GM06990 (cell line): ENCODE data around the gene TMEM163.
"Not testable (repeated sequence)": the region's sequence is repeated elsewhere in the genome, so short reads cannot be mapped to it uniquely, and the experiment has no call there.

Source experiments
- DNase-seq: peaks from one replicate; pipeline ENCODE4 v3.0.0-alpha.2; 2011; ENCODE audit not compliant: insufficient read length; ENCODE audit errors: extremely low read depth
- H3K27me3 ChIP-seq: replicated peaks from 2 replicates; pipeline ENCODE4 v1.6.0; 2011; ENCODE audit warnings: low read length; ENCODE audit not compliant: control insufficient read depth, insufficient read depth
- H3K36me3 ChIP-seq: 2 replicates; pipeline ENCODE4 v1.5.1; 2011; ENCODE audit warnings: low read length; ENCODE audit not compliant: control insufficient read depth, insufficient read depth
- H3K4me3 ChIP-seq: replicated peaks from 2 replicates; pipeline ENCODE4 v1.5.1; 2011; ENCODE audit warnings: low read depth, mild to moderate bottlenecking, control low read depth, low read length
- CTCF ChIP-seq: IDR thresholded peaks from 2 replicates; pipeline ENCODE4 v1.5.1; 2011; ENCODE audit warnings: low read length, control low read depth, mild to moderate bottlenecking, inconsistent platforms; ENCODE audit not compliant: insufficient read depth, poor library complexity, severe bottlenecking

The TMEM163 gene

GRCh38 chr2:134762508-134762907 lies 43.7 kb upstream of the TMEM163 start:
- TF ChIP-seq CTCF, result no peak
- peaks cover 2% of the 10 kb centered on the region for H3K27me3 ChIP-seq
- no peak for DNase-seq

GRCh38 chr2:134760385-134760784 lies 41.6 kb upstream of the TMEM163 start:
- Histone ChIP-seq H3K36me3 (no peaks in the 10 kb centered on the region), H3K4me3 (no peak overlapping the region), H3K27me3 (peaks cover 2% of the 10 kb centered on the region; the same call in 1 of the 2 replicates)
- no peak for DNase-seq
- TF ChIP-seq CTCF, result no peak

More at GRCh38 chr2:134762508-134762907, 43.7 kb upstream of the TMEM163 start:
- no peaks in the 10 kb centered on the region for H3K36me3 ChIP-seq
- no peak overlapping the region for H3K4me3 ChIP-seq

GRCh38 chr2:134758633-134759032 lies 39.8 kb upstream of the TMEM163 start:
- TF ChIP-seq CTCF, result no peak
- DNase-seq, result peak; percentile 37
- Histone ChIP-seq H3K4me3 (no peak overlapping the region), H3K27me3 (peaks cover 2% of the 10 kb centered on the region; the same call in 1 of the 2 replicates), H3K36me3 (no peaks in the 10 kb centered on the region)

GRCh38 chr2:134751981-134752380 lies 33.2 kb upstream of the TMEM163 start:
- H3K4me3 ChIP-seq, H3K36me3 ChIP-seq, DNase-seq, H3K27me3 ChIP-seq: not testable (repeated sequence)

- no peak for TF ChIP-seq CTCF
- Histone ChIP-seq H3K27me3 (no peaks in the 10 kb centered on the region; the same call in 1 of the 2 replicates), H3K36me3 (no peaks in the 10 kb centered on the region), H3K4me3 (no peak overlapping the region)
- DNase-seq, result no peak
Measured at GRCh38 chr2:134745546-134745945, 26.7 kb upstream of the TMEM163 start.

GRCh38 chr2:134745023-134745422 lies 26.2 kb upstream of the TMEM163 start:
- DNase-seq, result no peak
- H3K27me3 ChIP-seq, result no peaks in the 10 kb centered on the region; the same call in 1 of the 2 replicates
- no peak for TF ChIP-seq CTCF
- no peaks in the 10 kb centered on the region for H3K36me3 ChIP-seq
- H3K4me3 ChIP-seq, result no peak overlapping the region
